HCT116 (cell line): ENCODE results near the gene PCLO. TPM values are rescaled to one million over a fixed set of nuclear protein-coding genes. Genes with fewer than 3 reads are reported as not detected.

Experiments used
- ATAC-seq: fragments of 200-7000 bp; cut with Tn5 transposase; 2 replicates; pipeline ENCODE4 v1.9.1; 2020; ENCODE audit warnings: mild to moderate bottlenecking, moderate library complexity
- BruUV-seq: library from RNA; stranded (reverse); fragments of 400-500 nt; replicated peaks from 2 replicates; lab custom pipeline; 2021; lab: Mats Ljungman, UMichigan
- CTCF ChIA-PET: fragments of 300-600 bp; sonication (Branson Sonifier 250); formaldehyde crosslinking; loops from one replicate; lab custom pipeline; 2021; ENCODE audit warnings: antibody characterized with exemption; lab: Charles Lee
- POLR2A ChIA-PET: fragments of 300-600, 350-600 bp; sonication (Branson Sonifier 250); formaldehyde crosslinking; loops from one replicate; lab custom pipeline; 2021; ENCODE audit warnings: antibody characterized with exemption; lab: Charles Lee
- RAD21 ChIA-PET, 2 experiments: fragments of 300-600 bp; sonication (Branson Sonifier 250); formaldehyde crosslinking; loops; one replicate each; lab custom pipeline; 2023; ENCODE audit warnings: low total read pairs in 2 of 2; ENCODE audit not compliant: uncharacterized antibody in 2 of 2, unreplicated experiment in 2 of 2, low non-redundant PET in 1 of 2; lab: Charles Lee
- DNase-seq: peaks from one replicate; pipeline ENCODE4 v3.0.0-alpha.2; 2010; ENCODE audit warnings: low read depth, low spot score
- H2AFZ ChIP-seq: fragments of 200-600 bp; shearing (Covaris generic), sonication (generic); 2 replicates; pipeline ENCODE4 v1.6.1; 2017; ENCODE audit warnings: low read depth, mixed run types, mixed read lengths, antibody characterized with exemption, low read length; ENCODE audit not compliant: poor library complexity, severe bottlenecking
- H3K27ac ChIP-seq: 2 replicates; pipeline ENCODE4 v1.5.1; 2012; ENCODE audit warnings: low read depth, low read length
- H3K27me3 ChIP-seq: fragments of 200-600 bp; sonication (generic); 2 replicates; pipeline ENCODE4 v1.6.1; 2016; ENCODE audit warnings: mixed run types, low read length, mixed read lengths; ENCODE audit not compliant: insufficient read depth
- H3K36me3 ChIP-seq, 2 experiments: fragments of 200-500 bp in 1 of 2; fragments of 200-600 bp in 1 of 2; sonication (Bioruptor generic) in 1 of 2; sonication (generic) in 1 of 2; 2 replicates each; pipeline versions ENCODE4 v1.5.1 to v1.6.1; 2014 to 2016; ENCODE audit warnings: low read length in 2 of 2, inconsistent platforms in 1 of 2, mixed read lengths in 1 of 2, mixed run types in 1 of 2; ENCODE audit not compliant: insufficient read depth in 2 of 2, control insufficient read depth in 1 of 2
- H3K4me1 ChIP-seq, 2 experiments: fragments of 200-600 bp in 1 of 2; sonication (generic) in 1 of 2; 2 replicates each; pipeline versions ENCODE4 v1.5.1 to v1.6.1; 2012 to 2017; ENCODE audit warnings: low read length in 2 of 2, inconsistent platforms in 1 of 2, mild to moderate bottlenecking in 1 of 2, mixed read lengths in 1 of 2, mixed run types in 1 of 2, moderate library complexity in 1 of 2; ENCODE audit not compliant: insufficient read depth in 2 of 2, control insufficient read depth in 1 of 2
- H3K4me2 ChIP-seq: fragments of 200-600 bp; sonication (generic); 2 replicates; pipeline ENCODE4 v1.6.1; 2017; ENCODE audit warnings: mixed run types, low read length, mixed read lengths
- H3K4me3 ChIP-seq, 2 experiments: fragments of 200-600 bp in 1 of 2; sonication (generic) in 1 of 2; replicated peaks in 1 of 2; 2 replicates each; pipeline ENCODE4 v1.5.1; 2011 to 2016; ENCODE audit warnings: low read length in 2 of 2, control low read depth in 1 of 2, low read depth in 1 of 2, mild to moderate bottlenecking in 1 of 2, mixed read lengths in 1 of 2, mixed run types in 1 of 2
- H3K79me2 ChIP-seq: fragments of 200-600 bp; sonication (generic); 2 replicates; pipeline ENCODE4 v1.6.1; 2017; ENCODE audit warnings: mild to moderate bottlenecking, mixed run types, low read length, moderate library complexity, mixed read lengths; ENCODE audit not compliant: insufficient read depth
- H3K9ac ChIP-seq: fragments of 200-600 bp; sonication (generic); 2 replicates; pipeline ENCODE4 v1.6.1; 2016; ENCODE audit warnings: low read length, mixed read lengths
- H3K9me2 ChIP-seq: fragments of 200-600 bp; sonication (generic), shearing (Covaris generic); 2 replicates; pipeline ENCODE4 v1.6.1; 2017; ENCODE audit warnings: mixed run types, mild to moderate bottlenecking, moderate library complexity; ENCODE audit not compliant: insufficient read depth
- H3K9me3 ChIP-seq, 2 experiments: fragments of 200-500 bp in 1 of 2; fragments of 200-600 bp in 1 of 2; sonication (Bioruptor generic) in 1 of 2; sonication (generic) in 1 of 2; 2 replicates each; pipeline ENCODE4 v1.6.1; 2014 to 2017; ENCODE audit warnings: low read length in 2 of 2, mixed read lengths in 2 of 2, inconsistent platforms in 1 of 2, low read depth in 1 of 2, mild to moderate bottlenecking in 1 of 2, mixed run types in 1 of 2, moderate library complexity in 1 of 2; ENCODE audit not compliant: control insufficient read depth in 1 of 2, insufficient read depth in 1 of 2
- H4K20me1 ChIP-seq: fragments of 200-600 bp; sonication (generic), shearing (Covaris generic); 2 replicates; pipeline ENCODE4 v1.6.1; 2017; ENCODE audit warnings: mixed run types, mild to moderate bottlenecking, moderate library complexity; ENCODE audit not compliant: insufficient read depth
- CEBPB ChIP-seq: IDR thresholded peaks from 2 replicates; pipeline ENCODE4 v1.6.1; 2012; ENCODE audit warnings: low read depth
- EGR1 ChIP-seq: IDR thresholded peaks from 2 replicates; pipeline ENCODE4 v1.6.1; 2012; ENCODE audit warnings: low read depth
- ELF1 ChIP-seq: IDR thresholded peaks from 2 replicates; pipeline ENCODE4 v1.6.1; 2012; ENCODE audit warnings: low read depth, borderline replicate concordance
- JUND ChIP-seq: IDR thresholded peaks from 2 replicates; pipeline ENCODE4 v1.6.1; 2012
- RAD21 ChIP-seq: IDR thresholded peaks from 2 replicates; pipeline ENCODE4 v1.6.1; 2012; ENCODE audit warnings: low read depth, mild to moderate bottlenecking
- SRF ChIP-seq: IDR thresholded peaks from 2 replicates; pipeline ENCODE4 v1.6.1; 2012; ENCODE audit warnings: low read depth
- YY1 ChIP-seq: IDR thresholded peaks from 2 replicates; pipeline ENCODE4 v1.6.1; 2011; ENCODE audit warnings: low read length, low read depth, moderate library complexity, mild to moderate bottlenecking; ENCODE audit not compliant: insufficient replicate concordance; ENCODE audit errors: extremely low read depth
- ZFX ChIP-seq: fragments of 450-650 bp; IDR thresholded peaks from 2 replicates; pipeline ENCODE4 v1.6.1; 2017
- intact Hi-C: fragments of 100-400 bp; cut with micrococcal nuclease; formaldehyde crosslinking; loops from 2 replicates; pipeline ENCODE4 v1.10.0; 2022
- total RNA-seq: library from RNA; stranded (reverse); gene quantifications from one replicate; pipeline ENCODE4 v1.2.1, GENCODE V29; 2021; ENCODE audit not compliant: unreplicated experiment
- TF ChIP-seq, protein P1 (sequence below): IDR thresholded peaks from 2 replicates; pipeline ENCODE4 v1.6.1; 2012
- TF ChIP-seq, protein P2 (sequence below), 3 experiments: fragments of 200-600 bp in 1 of 3; sonication (generic) in 1 of 3; IDR thresholded peaks in 2 of 3; conservative IDR thresholded peaks in 1 of 3; 2 replicates each; pipeline ENCODE4 v1.5.1; 2012 to 2017; ENCODE audit warnings: low read depth in 2 of 3, low read length in 2 of 3, antibody characterized with exemption in 1 of 3, borderline replicate concordance in 1 of 3, control low read depth in 1 of 3, mild to moderate bottlenecking in 1 of 3, mixed read lengths in 1 of 3, mixed run types in 1 of 3, moderate library complexity in 1 of 3; ENCODE audit not compliant: insufficient read depth in 1 of 3

Gene PCLO
- total RNA-seq, 1 experiment from 2014 or later: 2.4 TPM

DNA sequence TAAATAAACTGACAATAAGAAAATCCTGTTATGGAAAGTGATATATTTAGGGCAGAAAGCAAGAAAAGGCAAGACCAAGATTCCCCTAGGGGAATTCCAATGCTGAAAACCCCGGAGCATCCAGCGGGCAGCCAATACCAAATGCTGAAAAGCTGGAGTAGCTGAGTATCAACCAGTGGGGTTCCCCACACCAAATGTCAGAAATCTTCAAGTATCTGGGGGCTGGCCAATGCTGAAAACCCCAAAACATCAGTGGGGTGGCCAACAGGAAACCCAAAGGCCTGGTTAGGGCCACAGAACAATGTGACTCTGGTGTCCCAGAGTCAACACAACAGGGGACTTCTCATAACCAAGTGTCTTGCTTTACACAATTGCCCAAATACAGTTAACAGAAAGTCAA, 447.3 kb downstream of the PCLO start:
- H3K9ac ChIP-seq: no peak overlapping the region
- ChIA-PET RAD21 (no interaction called here), CTCF (no interaction called here), POLR2A (no interaction called here)
- H3K79me2 ChIP-seq: no peaks in the 10 kb centered on the region
- H3K4me1 ChIP-seq: no peaks in the 10 kb centered on the region
- intact Hi-C loops: no loop called here
- TF ChIP-seq, protein P1, sequence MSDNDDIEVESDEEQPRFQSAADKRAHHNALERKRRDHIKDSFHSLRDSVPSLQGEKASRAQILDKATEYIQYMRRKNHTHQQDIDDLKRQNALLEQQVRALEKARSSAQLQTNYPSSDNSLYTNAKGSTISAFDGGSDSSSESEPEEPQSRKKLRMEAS: no peak
- TF ChIP-seq EGR1: no peak
- no peak for TF ChIP-seq CEBPB
- no peak for TF ChIP-seq ZFX
- TF ChIP-seq JUND: no peak
- no peak for TF ChIP-seq YY1
- no peak for TF ChIP-seq ELF1
- H3K9me3 ChIP-seq: no peaks in the 10 kb centered on the region
- H4K20me1 ChIP-seq: no peaks in the 10 kb centered on the region
- H3K27ac ChIP-seq: no peak overlapping the region
- no peaks in the 10 kb centered on the region for H3K9me2 ChIP-seq
- no peak overlapping the region for H2AFZ ChIP-seq
- BruUV-seq: no TSS peak
- H3K4me3 ChIP-seq: no peak overlapping the region
- ATAC-seq (no peak), DNase-seq (no peak)
- no peak overlapping the region for H3K4me2 ChIP-seq
- H3K36me3 ChIP-seq: no peaks in the 10 kb centered on the region
- no peaks in the 10 kb centered on the region for H3K27me3 ChIP-seq

DNA sequence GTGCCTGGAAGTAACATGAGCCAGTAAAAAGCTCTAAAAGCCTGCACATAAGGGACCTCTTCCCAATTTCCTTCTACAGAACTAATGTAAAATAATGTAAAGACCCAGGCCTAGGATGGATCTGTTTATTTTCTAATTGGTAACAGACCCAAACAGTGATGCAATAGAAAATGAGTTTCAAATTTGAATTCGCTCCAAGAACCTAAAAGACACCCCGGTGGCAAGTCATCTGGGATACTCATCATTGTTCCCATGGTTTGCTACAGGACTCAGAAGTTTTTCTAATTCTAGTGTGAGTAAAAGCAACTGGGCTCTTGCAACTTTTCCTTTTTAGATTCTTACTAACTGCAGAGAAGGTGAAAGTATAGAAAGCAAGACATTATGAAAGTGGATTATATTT, 447.8 kb downstream of the PCLO start:
- ChIA-PET POLR2A (no interaction called here), RAD21 (no interaction called here), CTCF (no interaction called here)
- no TSS peak for BruUV-seq
- Histone ChIP-seq H2AFZ (no peak overlapping the region), H3K4me2 (no peak overlapping the region), H3K9me2 (no peaks in the 10 kb centered on the region), H3K36me3 (no peaks in the 10 kb centered on the region), H3K27me3 (no peaks in the 10 kb centered on the region), H3K4me1 (no peaks in the 10 kb centered on the region), H3K27ac (no peak overlapping the region), H3K9me3 (no peaks in the 10 kb centered on the region), H3K9ac (no peak overlapping the region), H3K79me2 (no peaks in the 10 kb centered on the region), H3K4me3 (no peak overlapping the region), H4K20me1 (no peaks in the 10 kb centered on the region)
- DNase-seq (no peak), ATAC-seq (no peak)
- TF ChIP-seq EGR1 (no peak), RAD21 (no peak), SRF (no peak)
- TF ChIP-seq, protein P2, sequence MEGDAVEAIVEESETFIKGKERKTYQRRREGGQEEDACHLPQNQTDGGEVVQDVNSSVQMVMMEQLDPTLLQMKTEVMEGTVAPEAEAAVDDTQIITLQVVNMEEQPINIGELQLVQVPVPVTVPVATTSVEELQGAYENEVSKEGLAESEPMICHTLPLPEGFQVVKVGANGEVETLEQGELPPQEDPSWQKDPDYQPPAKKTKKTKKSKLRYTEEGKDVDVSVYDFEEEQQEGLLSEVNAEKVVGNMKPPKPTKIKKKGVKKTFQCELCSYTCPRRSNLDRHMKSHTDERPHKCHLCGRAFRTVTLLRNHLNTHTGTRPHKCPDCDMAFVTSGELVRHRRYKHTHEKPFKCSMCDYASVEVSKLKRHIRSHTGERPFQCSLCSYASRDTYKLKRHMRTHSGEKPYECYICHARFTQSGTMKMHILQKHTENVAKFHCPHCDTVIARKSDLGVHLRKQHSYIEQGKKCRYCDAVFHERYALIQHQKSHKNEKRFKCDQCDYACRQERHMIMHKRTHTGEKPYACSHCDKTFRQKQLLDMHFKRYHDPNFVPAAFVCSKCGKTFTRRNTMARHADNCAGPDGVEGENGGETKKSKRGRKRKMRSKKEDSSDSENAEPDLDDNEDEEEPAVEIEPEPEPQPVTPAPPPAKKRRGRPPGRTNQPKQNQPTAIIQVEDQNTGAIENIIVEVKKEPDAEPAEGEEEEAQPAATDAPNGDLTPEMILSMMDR (IDR thresholded peaks at IDR 0.05 in 2 of 3, conservative IDR thresholded peaks at IDR 0.05 in 1 of 3; ENCODE audit: borderline replicate concordance in 1 of 3, insufficient read depth in 1 of 3, low read depth in 2 of 3, low read length in 2 of 3): no peak
- intact Hi-C loops: no loop called here
